MM.1S (cell line): ENCODE results near the gene KRT5.

Source experiments
- CTCF ChIP-seq: fragments of 300-600 bp; sonication (generic); IDR thresholded peaks from 2 replicates; pipeline ENCODE4 v1.5.1; 2016; ENCODE audit warnings: antibody characterized with exemption, low read length, mixed read lengths
- EZH2 ChIP-seq: fragments of 300-600 bp; sonication (generic); optimal IDR thresholded peaks from 2 replicates; pipeline ENCODE3; 2017; ENCODE audit warnings: low read depth, mild to moderate bottlenecking, antibody characterized with exemption, low read length, mixed read lengths
- EZH2phosphoT487 ChIP-seq: fragments of 300-600 bp; sonication (generic); IDR thresholded peaks from 2 replicates; pipeline ENCODE4 v1.6.1; 2018; ENCODE audit warnings: antibody characterized with exemption, low read length

GRCh38 chr12:52559979-52560378 is 39.8 kb upstream of the KRT5 start:
- no peak for TF ChIP-seq EZH2phosphoT487
- TF ChIP-seq CTCF, result no peak
- no peak for TF ChIP-seq EZH2
